Skeletal muscle satellite cell (primary cell): ENCODE results near the gene OR52B2.

Source experiments
- H3K27me3 ChIP-seq: 2 replicates; pipeline ENCODE4 v1.7.0; 2013; ENCODE audit warnings: low read length; ENCODE audit not compliant: control insufficient read depth, insufficient read depth
- H3K36me3 ChIP-seq: 2 replicates; pipeline ENCODE4 v1.7.0; 2013; ENCODE audit warnings: mild to moderate bottlenecking, control low read depth, low read length; ENCODE audit not compliant: insufficient read depth
- H3K4me1 ChIP-seq: 2 replicates; pipeline ENCODE4 v1.7.0; 2013; ENCODE audit warnings: low read length; ENCODE audit not compliant: control insufficient read depth, insufficient read depth
- H3K4me2 ChIP-seq: 2 replicates; pipeline ENCODE4 v1.7.0; 2013; ENCODE audit warnings: mild to moderate bottlenecking, low read length
- H3K4me3 ChIP-seq: 2 replicates; pipeline ENCODE4 v1.7.0; 2013; ENCODE audit warnings: low read length
- H3K9ac ChIP-seq: 2 replicates; pipeline ENCODE4 v1.7.0; 2013; ENCODE audit warnings: mild to moderate bottlenecking, low read depth, low read length, moderate library complexity
- H3K9me3 ChIP-seq: replicated peaks from 2 replicates; pipeline ENCODE4 v1.7.0; 2013; ENCODE audit warnings: mild to moderate bottlenecking, control low read depth, low read length

Gene OR52B2

DNA sequence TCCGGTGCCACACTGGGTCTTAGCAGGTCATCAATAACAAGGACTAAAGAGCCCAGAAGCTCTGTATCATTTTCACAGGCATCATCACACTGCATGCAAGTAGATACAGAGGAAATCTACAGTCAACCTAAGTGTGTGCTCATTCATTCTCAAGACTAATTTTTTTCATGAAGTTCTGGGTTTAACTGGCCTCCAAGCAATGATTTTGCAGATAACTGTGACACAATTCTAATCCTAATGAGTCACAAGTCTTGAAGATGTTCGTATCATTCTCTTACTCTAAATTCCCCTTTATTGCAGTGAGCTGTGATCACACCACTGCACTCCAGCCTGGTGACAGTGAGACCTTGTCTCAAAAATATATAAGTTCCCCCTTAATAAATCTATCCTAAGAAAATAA, 31.4 kb upstream of the OR52B2 start:
- Histone ChIP-seq H3K4me1 (no peaks in the 10 kb centered on the region), H3K36me3 (peaks cover 12% of the 10 kb centered on the region), H3K9ac (no peak overlapping the region), H3K9me3 (no peaks in the 10 kb centered on the region), H3K4me3 (no peak overlapping the region), H3K4me2 (no peak overlapping the region), H3K27me3 (no peaks in the 10 kb centered on the region)

DNA sequence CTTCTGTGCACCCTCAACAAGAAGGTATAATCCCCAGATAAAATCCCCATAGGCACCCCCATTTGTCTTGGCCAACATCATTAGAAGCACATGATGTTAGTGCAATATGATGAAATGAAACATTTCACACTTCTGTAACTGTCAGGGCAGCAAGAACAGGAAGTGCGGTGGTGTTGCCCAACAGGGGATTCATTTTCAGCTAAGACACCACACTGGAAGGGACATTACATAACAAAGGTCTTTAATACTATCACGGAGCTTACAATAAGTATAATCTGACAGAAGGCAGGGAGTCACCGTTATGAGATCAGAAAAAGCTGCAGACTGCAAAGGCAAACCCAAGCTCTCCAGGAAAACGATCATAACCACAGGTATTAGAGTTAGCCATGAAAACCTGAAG, 30.8 kb upstream of the OR52B2 start:
- H3K9me3 ChIP-seq: no peaks in the 10 kb centered on the region
- no peaks in the 10 kb centered on the region for H3K27me3 ChIP-seq
- peaks cover 8% of the 10 kb centered on the region for H3K36me3 ChIP-seq
- no peak overlapping the region for H3K9ac ChIP-seq
- H3K4me2 ChIP-seq: no peak overlapping the region
- no peak overlapping the region for H3K4me3 ChIP-seq
- H3K4me1 ChIP-seq: no peaks in the 10 kb centered on the region

DNA sequence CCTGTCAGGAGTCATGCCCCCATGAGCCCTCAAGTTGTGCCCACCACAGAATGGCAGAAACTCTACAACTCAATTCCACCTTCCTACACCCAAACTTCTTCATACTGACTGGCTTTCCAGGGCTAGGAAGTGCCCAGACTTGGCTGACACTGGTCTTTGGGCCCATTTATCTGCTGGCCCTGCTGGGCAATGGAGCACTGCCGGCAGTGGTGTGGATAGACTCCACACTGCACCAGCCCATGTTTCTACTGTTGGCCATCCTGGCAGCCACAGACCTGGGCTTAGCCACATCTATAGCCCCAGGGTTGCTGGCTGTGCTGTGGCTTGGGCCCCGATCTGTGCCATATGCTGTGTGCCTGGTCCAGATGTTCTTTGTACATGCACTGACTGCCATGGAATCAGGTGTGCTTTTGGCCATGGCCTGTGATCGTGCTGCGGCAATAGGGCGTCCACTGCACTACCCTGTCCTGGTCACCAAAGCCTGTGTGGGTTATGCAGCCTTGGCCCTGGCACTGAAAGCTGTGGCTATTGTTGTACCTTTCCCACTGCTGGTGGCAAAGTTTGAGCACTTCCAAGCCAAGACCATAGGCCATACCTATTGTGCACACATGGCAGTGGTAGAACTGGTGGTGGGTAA, 29.2 kb upstream of the OR52B2 start, which contains the start of gene OR52W1:
Gene OR52W1 (plus strand): TSS at position 51 of the 637 bp plus-strand sequence. CDS start 0 bp downstream, at position 51.
- Histone ChIP-seq H3K36me3 (no peaks in the 10 kb centered on the region), H3K27me3 (no peaks in the 10 kb centered on the region), H3K9me3 (no peaks in the 10 kb centered on the region), H3K4me1 (no peaks in the 10 kb centered on the region), H3K9ac (no peak within 1 kb of the TSS), H3K4me3 (no peak within 1 kb of the TSS), H3K4me2 (no peak within 1 kb of the TSS)

DNA sequence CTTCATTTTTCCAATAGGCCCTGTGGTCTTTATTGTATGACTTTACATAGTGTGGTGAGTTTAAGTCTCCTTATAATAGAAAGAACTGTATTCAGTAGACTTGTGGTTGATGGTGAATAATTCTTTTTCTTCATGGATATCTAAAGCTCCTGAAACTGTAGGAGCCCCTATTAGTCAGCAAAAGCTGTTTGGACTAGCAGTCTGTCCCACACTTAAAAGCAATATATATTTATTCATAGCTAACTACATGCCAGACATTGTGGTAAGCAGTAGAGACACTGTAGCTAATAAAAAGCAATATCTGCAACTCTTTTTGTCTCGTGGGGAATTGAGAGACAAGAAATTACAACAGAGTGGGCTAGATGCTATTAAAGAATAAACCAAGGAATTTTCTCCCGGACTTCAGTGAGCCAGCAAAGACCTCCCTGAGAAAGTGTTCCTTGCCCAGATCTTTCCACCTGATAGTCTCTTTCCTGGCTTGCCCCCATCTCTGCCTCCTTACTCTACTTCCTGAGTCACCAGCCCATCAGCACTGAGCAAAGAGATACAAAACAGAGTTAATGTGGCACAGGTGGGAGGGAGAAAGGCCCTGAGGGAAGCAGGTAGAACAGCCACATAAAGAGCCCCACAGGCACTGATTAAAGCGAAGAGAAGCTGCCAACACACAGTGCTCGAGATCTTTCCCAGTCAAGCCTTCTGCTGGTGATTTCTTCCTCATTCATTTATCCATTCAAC, 27.5 kb upstream of the OR52B2 start:
- Histone ChIP-seq H3K9ac (no peak overlapping the region), H3K27me3 (no peaks in the 10 kb centered on the region), H3K4me2 (no peak overlapping the region), H3K36me3 (no peaks in the 10 kb centered on the region), H3K4me1 (no peaks in the 10 kb centered on the region), H3K4me3 (no peak overlapping the region), H3K9me3 (no peaks in the 10 kb centered on the region)

DNA sequence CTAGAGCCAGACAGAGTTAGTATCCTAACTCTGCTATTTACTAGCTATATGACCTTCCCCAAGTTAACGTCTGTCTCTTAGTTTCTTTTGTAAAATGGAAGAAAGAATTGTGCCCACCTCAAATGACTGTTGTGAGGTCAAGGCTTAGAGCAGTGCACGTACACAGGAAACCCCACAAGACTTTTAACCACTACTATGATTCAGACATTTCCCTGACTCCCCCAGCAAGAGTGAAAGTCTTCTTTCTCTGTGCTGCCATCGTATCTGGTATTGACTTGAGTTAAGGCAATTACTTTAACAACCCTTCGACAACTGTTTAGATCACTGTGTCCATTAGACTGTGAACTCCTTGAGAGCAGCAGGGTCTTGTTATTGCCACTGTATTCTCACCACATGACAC, 26.3 kb upstream of the OR52B2 start:
- H3K4me3 ChIP-seq: no peak overlapping the region
- no peak overlapping the region for H3K9ac ChIP-seq
- H3K9me3 ChIP-seq: no peaks in the 10 kb centered on the region
- no peaks in the 10 kb centered on the region for H3K36me3 ChIP-seq
- no peaks in the 10 kb centered on the region for H3K27me3 ChIP-seq
- no peaks in the 10 kb centered on the region for H3K4me1 ChIP-seq
- H3K4me2 ChIP-seq: no peak overlapping the region

DNA sequence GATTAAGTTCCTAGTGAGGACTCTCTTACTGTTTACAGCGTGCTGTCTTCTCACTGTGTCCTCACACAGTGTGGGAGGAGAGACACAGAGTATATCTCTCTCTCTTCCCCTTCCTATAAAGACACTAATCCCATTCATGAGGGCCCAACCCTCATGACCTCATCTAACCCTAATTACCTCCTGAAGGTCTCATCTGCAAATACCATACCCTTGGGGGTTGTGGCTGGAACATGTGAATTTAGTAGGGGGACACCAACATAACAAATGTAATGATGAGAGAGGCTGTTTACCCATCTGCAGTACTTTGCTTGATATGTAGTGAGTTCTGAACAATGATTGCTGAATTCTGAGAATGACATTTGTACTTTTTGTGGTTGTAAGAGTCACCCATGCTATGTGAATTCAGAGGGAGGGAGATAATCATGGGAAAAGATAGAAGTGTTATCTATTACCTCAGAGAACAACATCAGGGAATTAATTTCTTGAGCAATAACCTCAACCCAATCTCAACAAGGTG, 24.0 kb upstream of the OR52B2 start:
- Histone ChIP-seq H3K27me3 (no peaks in the 10 kb centered on the region), H3K4me1 (no peaks in the 10 kb centered on the region), H3K4me2 (no peak overlapping the region), H3K36me3 (no peaks in the 10 kb centered on the region), H3K9ac (no peak overlapping the region), H3K9me3 (no peaks in the 10 kb centered on the region), H3K4me3 (no peak overlapping the region)

DNA sequence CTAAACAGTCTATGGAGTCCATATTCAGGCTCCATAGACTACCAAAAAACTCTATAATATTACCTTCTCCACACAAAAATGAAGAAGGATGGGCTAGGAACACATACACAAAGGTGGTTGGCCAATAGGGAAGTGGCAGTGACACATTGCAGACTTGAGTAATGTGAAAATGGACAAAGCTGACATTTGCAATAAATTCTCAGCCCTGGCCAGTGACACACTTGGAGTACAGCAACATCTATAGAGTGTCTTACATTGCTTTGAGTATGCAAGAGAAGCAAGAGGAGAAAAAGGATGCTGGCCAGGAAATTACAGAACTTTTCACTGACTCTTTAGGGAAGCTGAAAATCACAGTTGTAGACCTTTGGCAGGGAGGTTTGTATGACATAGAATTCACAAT, 21.6 kb upstream of the OR52B2 start:
- no peaks in the 10 kb centered on the region for H3K9me3 ChIP-seq
- H3K4me1 ChIP-seq: no peaks in the 10 kb centered on the region
- no peak overlapping the region for H3K4me3 ChIP-seq

DNA sequence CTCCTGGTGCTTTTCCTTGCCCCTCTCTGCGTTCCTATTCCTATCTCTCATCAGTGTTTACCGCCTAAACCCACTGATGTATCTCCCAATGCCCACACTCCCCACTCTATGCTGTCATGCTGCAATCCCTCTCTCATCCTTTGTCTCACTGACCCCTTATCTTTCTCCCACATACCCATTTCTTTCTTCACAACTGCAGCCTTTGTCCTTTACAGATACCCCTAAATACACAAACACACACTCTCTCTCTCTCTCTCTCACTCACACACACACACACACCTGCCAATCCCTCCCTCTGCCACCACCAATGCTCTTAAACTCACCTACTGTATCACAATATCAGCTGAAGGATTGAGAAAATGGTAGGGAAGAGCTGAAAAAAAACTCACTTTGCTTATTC, 5.3 kb upstream of the OR52B2 start:
- Histone ChIP-seq H3K4me2 (no peak overlapping the region), H3K4me1 (no peaks in the 10 kb centered on the region), H3K27me3 (no peaks in the 10 kb centered on the region), H3K9ac (no peak overlapping the region), H3K9me3 (no peaks in the 10 kb centered on the region), H3K4me3 (no peak overlapping the region), H3K36me3 (no peaks in the 10 kb centered on the region)

More for the DNA sequence above, 21.6 kb upstream of the OR52B2 start:
- Histone ChIP-seq H3K9ac (no peak overlapping the region), H3K4me2 (no peak overlapping the region), H3K27me3 (no peaks in the 10 kb centered on the region), H3K36me3 (no peaks in the 10 kb centered on the region)

DNA sequence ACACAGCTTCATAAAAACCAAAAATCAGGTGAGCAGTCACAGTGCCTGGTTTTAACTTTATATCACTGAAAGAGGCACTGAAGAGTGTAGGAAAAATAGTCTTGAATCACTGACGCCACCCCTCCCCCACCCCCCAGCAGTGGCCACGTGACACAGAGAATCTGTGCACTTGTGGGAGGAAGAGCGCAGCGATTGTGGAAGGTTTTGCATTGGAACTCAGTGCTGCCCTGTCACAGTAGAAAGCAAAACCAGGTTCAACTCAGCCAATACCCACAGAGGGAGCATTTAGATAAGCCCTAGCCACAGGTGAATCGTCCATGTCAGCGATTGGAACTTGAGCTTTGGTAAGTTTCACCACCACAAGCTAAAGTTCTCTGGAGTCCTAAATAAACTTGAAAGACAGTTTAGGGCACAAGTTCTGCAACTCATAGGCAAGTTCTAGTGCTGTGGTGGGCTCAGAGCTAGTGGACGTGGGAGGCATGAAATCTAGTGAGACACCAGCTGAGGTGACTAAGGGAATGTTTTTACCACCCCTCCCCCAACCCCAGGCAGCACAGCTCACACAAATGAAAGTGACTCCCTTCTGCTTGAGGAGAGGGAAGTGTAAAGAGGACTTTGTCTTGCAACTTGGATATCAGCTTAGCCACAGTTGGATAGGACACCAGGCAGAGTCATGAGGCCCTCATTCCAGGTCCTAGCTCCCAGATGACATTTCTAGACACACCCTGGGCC, 13.3 kb downstream of the OR52B2 start:
- Histone ChIP-seq H3K27me3 (no peaks in the 10 kb centered on the region), H3K4me3 (no peak overlapping the region)

DNA sequence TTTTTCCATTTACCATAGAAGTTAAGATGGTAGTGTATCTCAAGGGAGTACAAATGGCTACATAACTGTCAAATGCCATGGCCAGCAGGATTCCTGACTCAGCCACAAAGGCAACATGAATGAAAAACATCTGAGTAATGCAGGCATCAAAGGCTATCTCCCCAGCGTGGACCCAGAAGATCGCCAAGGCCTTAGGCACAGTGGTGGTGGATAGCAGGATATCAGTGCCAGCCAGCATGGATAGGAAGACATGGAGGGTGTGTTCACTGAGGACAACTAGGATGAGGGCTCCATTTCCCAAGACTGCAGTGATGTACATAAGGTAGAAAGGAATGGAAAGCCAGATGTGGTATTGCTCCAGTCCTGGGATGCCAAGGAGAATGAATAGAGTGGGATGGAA, 18.0 kb downstream of the OR52B2 start:
- Histone ChIP-seq H3K9ac (no peak overlapping the region), H3K9me3 (no peaks in the 10 kb centered on the region), H3K27me3 (no peaks in the 10 kb centered on the region), H3K36me3 (no peaks in the 10 kb centered on the region), H3K4me1 (no peaks in the 10 kb centered on the region), H3K4me2 (no peak overlapping the region), H3K4me3 (no peak overlapping the region)

More for the DNA sequence above, 13.3 kb downstream of the OR52B2 start:
- H3K4me1 ChIP-seq: no peaks in the 10 kb centered on the region
- no peak overlapping the region for H3K4me2 ChIP-seq
- H3K36me3 ChIP-seq: no peaks in the 10 kb centered on the region
- no peaks in the 10 kb centered on the region for H3K9me3 ChIP-seq
- no peak overlapping the region for H3K9ac ChIP-seq

DNA sequence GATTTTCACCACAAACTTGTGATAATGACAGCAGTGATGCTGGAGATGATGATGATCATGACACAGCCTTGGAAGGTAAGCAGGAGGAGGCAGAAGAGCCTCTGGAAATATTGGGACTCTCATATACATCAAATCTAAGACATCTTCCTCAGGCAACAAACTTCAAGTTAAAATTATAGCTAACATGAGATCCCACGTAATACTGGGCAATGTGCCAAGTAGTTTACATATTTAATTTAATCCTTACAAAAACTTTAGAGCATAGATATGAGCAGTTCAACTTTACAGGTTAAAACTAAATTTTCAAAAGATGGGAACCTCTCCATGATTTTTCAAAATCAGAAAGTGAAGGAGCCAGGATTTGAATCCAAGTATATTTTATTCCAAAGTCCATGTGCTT, 19.0 kb downstream of the OR52B2 start:
- no peaks in the 10 kb centered on the region for H3K27me3 ChIP-seq
- H3K4me2 ChIP-seq: no peak overlapping the region
- no peak overlapping the region for H3K4me3 ChIP-seq
- H3K9me3 ChIP-seq: no peaks in the 10 kb centered on the region
- H3K9ac ChIP-seq: no peak overlapping the region
- no peaks in the 10 kb centered on the region for H3K36me3 ChIP-seq
- H3K4me1 ChIP-seq: no peaks in the 10 kb centered on the region
